Ascending aorta (tissue), 2 donors: Measurements from ENCODE around the gene FXYD6. TPM values are rescaled to one million over a fixed set of nuclear protein-coding genes. Genes with fewer than 3 reads are reported as not detected.

Experiments
- DNase-seq, 2 donors: peaks; one replicate each; pipeline ENCODE4 v3.0.0-alpha.2; 2019; ENCODE audit warnings: low spot score in 2 of 2
- H3K27ac ChIP-seq, 2 donors: fragments of 200-600 bp; sonication (generic); one replicate each; pipeline ENCODE4 v1.5.1; 2016 to 2017; ENCODE audit warnings: mild to moderate bottlenecking in 1 of 2
- H3K27me3 ChIP-seq: fragments of 200-600 bp; sonication (generic); one replicate; pipeline ENCODE4 v1.5.1; 2017
- H3K36me3 ChIP-seq, 2 donors: fragments of 200-600 bp; sonication (generic); one replicate each; pipeline ENCODE4 v1.5.1; 2016
- H3K4me1 ChIP-seq, 2 donors: fragments of 200-600 bp; sonication (generic); one replicate each; pipeline ENCODE4 v1.5.1; 2016 to 2017; ENCODE audit warnings: mild to moderate bottlenecking in 1 of 2
- H3K4me3 ChIP-seq, 2 donors: fragments of 200-600 bp; sonication (generic); one replicate each; pipeline ENCODE4 v1.5.1; 2016 to 2017; ENCODE audit warnings: mild to moderate bottlenecking in 1 of 2
- H3K9me3 ChIP-seq, 2 donors: fragments of 200-600 bp; sonication (generic); one replicate each; pipeline ENCODE4 v1.5.1; 2016
- CTCF ChIP-seq, 3 experiments: fragments of 200-600 bp in 2 of 3; fragments of 450-650 bp in 1 of 3; sonication (generic) in 2 of 3; IDR thresholded peaks; one replicate each; pipeline ENCODE4 v1.5.1; 2016 to 2019; ENCODE audit warnings: antibody characterized with exemption in 3 of 3, mild to moderate bottlenecking in 1 of 3, moderate library complexity in 1 of 3
- intact Hi-C: fragments of 100-400 bp; cut with DNase I; formaldehyde crosslinking; loops from one replicate; pipeline ENCODE4 v1.15.1; 2023
- total RNA-seq: library from RNA; depleted of rRNA; stranded (reverse); fragments of >200 nt; gene quantifications from one replicate; pipeline ENCODE4 v1.1.0, GENCODE V29; 2016

Gene FXYD6
- total RNA-seq, 1 donor from 2014 or later: 16.4 TPM

- no peaks in the 10 kb centered on the region for H3K4me1 ChIP-seq
Measured at GRCh38 chr11:117913736-117914397, 37.4 kb upstream of the FXYD6 start.

GRCh38 chr11:117912497-117912896 is 36.0 kb upstream of the FXYD6 start:
- intact Hi-C loops: no loop called here
- no peak for TF ChIP-seq CTCF (IDR thresholded peaks at IDR 0.05)
- DNase-seq: peak in 1 of 2 donors; percentile 42
- H3K4me1 ChIP-seq: no peaks in the 10 kb centered on the region
- H3K9me3 ChIP-seq: no peaks in the 10 kb centered on the region
- H3K27me3 ChIP-seq: no peaks in the 10 kb centered on the region
- no peak overlapping the region for H3K4me3 ChIP-seq
- no peaks in the 10 kb centered on the region for H3K36me3 ChIP-seq
- H3K27ac ChIP-seq: no peak overlapping the region

More at GRCh38 chr11:117913736-117914397, 37.4 kb upstream of the FXYD6 start:
- no peak for TF ChIP-seq CTCF (IDR thresholded peaks at IDR 0.05)
- DNase-seq: peak in 1 of 2 donors; percentile 19
- no peak overlapping the region for H3K4me3 ChIP-seq
- H3K9me3 ChIP-seq: no peaks in the 10 kb centered on the region
- H3K27me3 ChIP-seq: no peaks in the 10 kb centered on the region
- H3K36me3 ChIP-seq: no peaks in the 10 kb centered on the region
- H3K27ac ChIP-seq: no peak overlapping the region
- intact Hi-C loops: no loop called here

- Histone ChIP-seq H3K27ac (no peak overlapping the region), H3K36me3 (no peaks in the 10 kb centered on the region), H3K9me3 (no peaks in the 10 kb centered on the region), H3K27me3 (no peaks in the 10 kb centered on the region), H3K4me1 (no peaks in the 10 kb centered on the region), H3K4me3 (no peak overlapping the region)
- no peak for DNase-seq
- intact Hi-C loops: no loop called here
- TF ChIP-seq CTCF (IDR thresholded peaks at IDR 0.05): no peak
Measured at GRCh38 chr11:117911694-117912093, 35.2 kb upstream of the FXYD6 start.

GRCh38 chr11:117910941-117911655 is 34.6 kb upstream of the FXYD6 start:
- Histone ChIP-seq H3K4me1 (no peaks in the 10 kb centered on the region), H3K9me3 (no peaks in the 10 kb centered on the region), H3K27ac (no peak overlapping the region), H3K27me3 (no peaks in the 10 kb centered on the region), H3K4me3 (no peak overlapping the region), H3K36me3 (no peaks in the 10 kb centered on the region)
- no peak for DNase-seq
- intact Hi-C loops: no loop called here
- TF ChIP-seq CTCF (IDR thresholded peaks at IDR 0.05): no peak

- H3K9me3 ChIP-seq: no peaks in the 10 kb centered on the region
- no peak for TF ChIP-seq CTCF (IDR thresholded peaks at IDR 0.05)
- H3K4me1 ChIP-seq: no peaks in the 10 kb centered on the region
- H3K27ac ChIP-seq: no peak overlapping the region
- no peaks in the 10 kb centered on the region for H3K36me3 ChIP-seq
- H3K4me3 ChIP-seq: no peak overlapping the region
- intact Hi-C loops: no loop called here
- DNase-seq: no peak
- H3K27me3 ChIP-seq: no peaks in the 10 kb centered on the region
Measured at GRCh38 chr11:117910525-117910924, 34.1 kb upstream of the FXYD6 start.
